ENCODE results near the gene NFASC. TPM values are rescaled to one million over a fixed set of nuclear protein-coding genes. Genes with fewer than 3 reads are reported as not detected.

NFASC gene
- total RNA-seq, 2 donors from 2014 or later = 27.7 to 45.9 TPM

DNA sequence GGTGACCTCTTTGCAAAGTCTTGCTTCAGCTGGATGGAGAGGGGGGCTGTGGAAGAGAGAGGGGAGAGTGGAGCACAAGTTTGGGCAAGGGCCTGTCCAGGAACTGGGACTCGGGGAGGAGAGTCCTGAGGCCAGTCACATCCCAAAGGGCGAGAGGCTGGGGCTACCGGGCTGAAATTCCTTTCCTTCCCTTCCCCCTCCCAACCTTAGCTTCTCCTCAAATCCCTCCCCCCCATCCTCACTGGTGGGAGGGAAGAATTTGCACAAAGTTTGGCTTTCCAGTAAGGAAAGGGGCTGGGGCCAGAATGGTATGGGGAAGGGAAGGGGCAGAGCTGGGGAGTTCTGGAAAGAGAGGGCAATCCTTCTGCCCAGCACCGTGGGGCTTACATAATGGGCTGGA is 173.2 kb downstream of the NFASC start:
- H3K27me3 Mint-ChIP-seq (ENCODE audit: insufficient read depth) = peaks cover 84% of the 10 kb centered on the region
- TF ChIP-seq, protein P1, sequence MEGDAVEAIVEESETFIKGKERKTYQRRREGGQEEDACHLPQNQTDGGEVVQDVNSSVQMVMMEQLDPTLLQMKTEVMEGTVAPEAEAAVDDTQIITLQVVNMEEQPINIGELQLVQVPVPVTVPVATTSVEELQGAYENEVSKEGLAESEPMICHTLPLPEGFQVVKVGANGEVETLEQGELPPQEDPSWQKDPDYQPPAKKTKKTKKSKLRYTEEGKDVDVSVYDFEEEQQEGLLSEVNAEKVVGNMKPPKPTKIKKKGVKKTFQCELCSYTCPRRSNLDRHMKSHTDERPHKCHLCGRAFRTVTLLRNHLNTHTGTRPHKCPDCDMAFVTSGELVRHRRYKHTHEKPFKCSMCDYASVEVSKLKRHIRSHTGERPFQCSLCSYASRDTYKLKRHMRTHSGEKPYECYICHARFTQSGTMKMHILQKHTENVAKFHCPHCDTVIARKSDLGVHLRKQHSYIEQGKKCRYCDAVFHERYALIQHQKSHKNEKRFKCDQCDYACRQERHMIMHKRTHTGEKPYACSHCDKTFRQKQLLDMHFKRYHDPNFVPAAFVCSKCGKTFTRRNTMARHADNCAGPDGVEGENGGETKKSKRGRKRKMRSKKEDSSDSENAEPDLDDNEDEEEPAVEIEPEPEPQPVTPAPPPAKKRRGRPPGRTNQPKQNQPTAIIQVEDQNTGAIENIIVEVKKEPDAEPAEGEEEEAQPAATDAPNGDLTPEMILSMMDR (conservative IDR thresholded peaks at IDR 0.05) = no peak

DNA sequence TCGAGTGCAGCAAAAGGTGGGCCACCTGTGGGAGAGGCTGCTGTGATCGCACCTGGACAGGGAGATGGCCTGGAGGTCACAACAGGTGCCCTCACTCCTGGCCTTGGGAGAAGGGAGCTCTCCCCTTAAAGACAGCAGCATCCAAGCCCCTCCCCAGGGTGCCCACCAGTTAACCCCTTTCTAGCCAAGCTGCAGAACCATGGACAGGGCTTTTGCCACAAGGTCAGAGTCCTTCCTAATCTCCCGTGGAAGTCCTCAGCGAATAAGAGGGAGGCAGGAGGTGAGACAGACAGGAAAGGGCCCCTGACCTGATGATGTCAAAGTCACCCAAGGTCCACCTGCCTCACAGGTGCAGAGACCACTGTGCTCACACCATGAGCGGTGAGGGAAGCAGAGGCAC is 174.1 kb downstream of the NFASC start:
- Mint-ChIP-seq H3K4me3 (no peak overlapping the region), H3K36me3 (ENCODE audit: low read depth) (no peaks in the 10 kb centered on the region), H3K27me3 (ENCODE audit: insufficient read depth) (peaks cover 84% of the 10 kb centered on the region), H3K27ac (no peak overlapping the region), H3K9me3 (no peaks in the 10 kb centered on the region), H3K4me1 (no peaks in the 10 kb centered on the region)
- Histone ChIP-seq H3K27me3 (ENCODE audit: control insufficient read depth, insufficient read depth, low read length, poor library complexity, severe bottlenecking) (peaks cover 97% of the 10 kb centered on the region), H3K4me3 (ENCODE audit: low read length) (no peak overlapping the region), H3K9me3 (ENCODE audit: control insufficient read depth, low read length) (no peaks in the 10 kb centered on the region), H3K36me3 (ENCODE audit: control insufficient read depth, insufficient read depth, low read length) (no peaks in the 10 kb centered on the region), H3K4me1 (ENCODE audit: control insufficient read depth, insufficient read depth, low read length) (no peaks in the 10 kb centered on the region), H3K9ac (ENCODE audit: extremely low read depth, low read length, poor library complexity, severe bottlenecking) (no peak overlapping the region), H3K27ac (ENCODE audit: low read depth, low read length) (no peak overlapping the region)
- peak; percentile 82 for DNase-seq
- TF ChIP-seq, protein P1 (conservative IDR thresholded peaks at IDR 0.05) = no peak
- WGBS, 2 experiments (ENCODE audit: insufficient coverage in 1 of 2, insufficient read length in 1 of 2) = 44 to 60% methylated on average over 4 to 5 of the region's 5 CpGs

More for the DNA sequence above, 173.2 kb downstream of the NFASC start:
- Histone ChIP-seq H3K36me3 (ENCODE audit: control insufficient read depth, insufficient read depth, low read length) (no peaks in the 10 kb centered on the region), H3K9ac (ENCODE audit: extremely low read depth, low read length, poor library complexity, severe bottlenecking) (no peak overlapping the region), H3K27me3 (ENCODE audit: control insufficient read depth, insufficient read depth, low read length, poor library complexity, severe bottlenecking) (peaks cover 99% of the 10 kb centered on the region), H3K27ac (ENCODE audit: low read depth, low read length) (no peak overlapping the region), H3K9me3 (ENCODE audit: control insufficient read depth, low read length) (no peaks in the 10 kb centered on the region), H3K4me1 (ENCODE audit: control insufficient read depth, insufficient read depth, low read length) (no peaks in the 10 kb centered on the region), H3K4me3 (ENCODE audit: low read length) (no peak overlapping the region)
- DNase-seq = no peak
- WGBS, 2 experiments (ENCODE audit: insufficient coverage in 1 of 2, insufficient read length in 1 of 2) = 0 to 55% methylated on average over 1 to 4 of the region's 4 CpGs
- Mint-ChIP-seq H3K27ac (no peak overlapping the region), H3K4me1 (no peaks in the 10 kb centered on the region), H3K4me3 (no peak overlapping the region), H3K9me3 (no peaks in the 10 kb centered on the region), H3K36me3 (ENCODE audit: low read depth) (no peaks in the 10 kb centered on the region)

DNA sequence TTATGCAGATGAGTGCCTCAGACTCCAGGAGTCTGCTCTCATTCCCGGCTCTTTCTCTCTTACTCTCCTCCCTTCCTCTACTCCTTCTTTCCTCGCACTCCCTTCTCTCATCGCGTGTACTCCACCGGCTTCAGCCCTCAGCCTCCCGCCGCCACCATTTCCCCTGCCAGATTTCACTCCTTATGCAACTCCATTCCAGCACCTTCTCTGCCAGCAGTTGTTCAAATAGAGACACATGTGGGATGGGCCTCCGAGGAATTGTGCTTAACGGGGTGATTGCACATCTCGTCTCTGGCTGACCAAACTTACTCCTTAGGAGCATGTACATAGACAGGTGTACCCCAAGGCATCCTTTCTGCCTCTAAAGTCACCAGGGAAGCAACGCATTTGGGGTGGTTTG is 174.5 kb downstream of the NFASC start:
- H3K4me3 Mint-ChIP-seq = no peak overlapping the region
- H3K27ac Mint-ChIP-seq = no peak overlapping the region
- no peak overlapping the region for H3K9ac ChIP-seq (ENCODE audit: extremely low read depth, low read length, poor library complexity, severe bottlenecking)
- H3K9me3 ChIP-seq (ENCODE audit: control insufficient read depth, low read length) = no peaks in the 10 kb centered on the region
- no peaks in the 10 kb centered on the region for H3K9me3 Mint-ChIP-seq
- no peak overlapping the region for H3K4me3 ChIP-seq (ENCODE audit: low read length)
- peaks cover 84% of the 10 kb centered on the region for H3K27me3 Mint-ChIP-seq (ENCODE audit: insufficient read depth)
- TF ChIP-seq, protein P1 (conservative IDR thresholded peaks at IDR 0.05) = no peak
- H3K36me3 Mint-ChIP-seq (ENCODE audit: low read depth) = no peaks in the 10 kb centered on the region
- H3K4me1 Mint-ChIP-seq = no peaks in the 10 kb centered on the region
- WGBS, 2 experiments (ENCODE audit: insufficient coverage in 1 of 2, insufficient read length in 1 of 2) = 38 to 60% methylated on average over 10 to 11 of the region's 11 CpGs
- H3K4me1 ChIP-seq (ENCODE audit: control insufficient read depth, insufficient read depth, low read length) = no peaks in the 10 kb centered on the region
- peaks cover 95% of the 10 kb centered on the region for H3K27me3 ChIP-seq (ENCODE audit: control insufficient read depth, insufficient read depth, low read length, poor library complexity, severe bottlenecking)
- no peak for DNase-seq
- H3K36me3 ChIP-seq (ENCODE audit: control insufficient read depth, insufficient read depth, low read length) = no peaks in the 10 kb centered on the region
- H3K27ac ChIP-seq (ENCODE audit: low read depth, low read length) = no peak overlapping the region
